ENCODE data around the gene TNFAIP8L1. TPM values are rescaled to one million over a fixed set of nuclear protein-coding genes. Genes with fewer than 3 reads are reported as not detected.
A peak's percentile ranks its signal among the peaks of the same experiment; 100 is the strongest.

The TNFAIP8L1 gene
- total RNA-seq, 1 experiment from 2014 or later = 22.2 TPM

- TF ChIP-seq ZFX (IDR thresholded peaks at IDR 0.05) (peak; percentile 40; the same call in 1 of the 2 replicates), JUND (IDR thresholded peaks at IDR 0.05) (no peak)
- no peaks in the 10 kb centered on the region for H3K27me3 ChIP-seq (ENCODE audit: insufficient read depth, low read length)
- peaks cover 32 to 62% of the 10 kb centered on the region in 2 experiments for H3K4me1 ChIP-seq (ENCODE audit: control insufficient read depth in 1 of 2, insufficient read depth in 2 of 2, low read length in 2 of 2)
- peak overlapping the region; percentile 81; the same call in 1 of the 2 replicates for H3K4me2 ChIP-seq (ENCODE audit: low read length)
- H3K9ac ChIP-seq (ENCODE audit: low read length) = peak overlapping the region; percentile 62
- ATAC-seq = no peak
- RAD21 ChIA-PET (ENCODE audit: low non-redundant PET in 1 of 2, low total read pairs in 2 of 2, uncharacterized antibody in 2 of 2, unreplicated experiment in 2 of 2) = no interaction called here
- H3K36me3 ChIP-seq (ENCODE audit: control insufficient read depth in 1 of 2, insufficient read depth in 2 of 2, low read length in 2 of 2) = 0 out of 4 replicates have a peak, but pooled peaks cover 0 to 3% of the 10 kb centered on the region in 2 experiments
- intact Hi-C loops (cut with micrococcal nuclease) = no loop called here
- H3K9me3 ChIP-seq (ENCODE audit: control insufficient read depth in 1 of 2, insufficient read depth in 1 of 2, low read depth in 1 of 2, low read length in 2 of 2) = no peaks in the 10 kb centered on the region
- H3K79me2 ChIP-seq (ENCODE audit: insufficient read depth, low read length) = peaks cover 31% of the 10 kb centered on the region
- no peak overlapping the region for H3K4me3 ChIP-seq (replicated peaks in 1 of 2; ENCODE audit: low read depth in 1 of 2, low read length in 2 of 2)
- no peak overlapping the region for H2AFZ ChIP-seq (ENCODE audit: low read depth, low read length, poor library complexity, severe bottlenecking)
- no peaks in the 10 kb centered on the region for H4K20me1 ChIP-seq (ENCODE audit: insufficient read depth)
- CTCF ChIA-PET = interaction anchor here (0.7 to 3.3 kb wide), 3 partner anchors 41 to 171 kb away, joined by 3 to 29 read pairs (median 3); no protein-coding TSS in a partner anchor
- POLR2A ChIA-PET = interaction anchor here (1.2 to 1.8 kb wide), 2 partner anchors 61 to 103 kb away, joined by 3 to 4 read pairs; partner anchors contain the start of gene PLIN5
- peak overlapping the region; percentile 62 for H3K27ac ChIP-seq (ENCODE audit: low read depth, low read length)
- DNase-seq (ENCODE audit: low read depth, low spot score) = no peak
- no TSS peak for BruUV-seq (replicated peaks)
- H3K9me2 ChIP-seq (ENCODE audit: insufficient read depth) = no peaks in the 10 kb centered on the region
Measured at GRCh38 chr19:4638317-4638716, 999 bp upstream of the TNFAIP8L1 start.

- CTCF ChIA-PET = no interaction called here
- Histone ChIP-seq H3K9me2 (ENCODE audit: insufficient read depth) (no peaks in the 10 kb centered on the region), H4K20me1 (ENCODE audit: insufficient read depth) (no peaks in the 10 kb centered on the region), H3K36me3 (ENCODE audit: control insufficient read depth in 1 of 2, insufficient read depth in 2 of 2, low read length in 2 of 2) (0 out of 4 replicates have a peak, but pooled peaks cover 0 to 3% of the 10 kb centered on the region in 2 experiments), H3K4me3 (replicated peaks in 1 of 2; ENCODE audit: low read depth in 1 of 2, low read length in 2 of 2) (peak overlapping the region; percentile 76 to 96), H3K79me2 (ENCODE audit: insufficient read depth, low read length) (peaks cover 33% of the 10 kb centered on the region), H3K4me1 (ENCODE audit: control insufficient read depth in 1 of 2, insufficient read depth in 2 of 2, low read length in 2 of 2) (peaks cover 25 to 51% of the 10 kb centered on the region in 2 experiments), H3K9ac (ENCODE audit: low read length) (peak overlapping the region; percentile 72), H2AFZ (ENCODE audit: low read depth, low read length, poor library complexity, severe bottlenecking) (no peak overlapping the region), H3K27me3 (ENCODE audit: insufficient read depth, low read length) (no peaks in the 10 kb centered on the region), H3K9me3 (ENCODE audit: control insufficient read depth in 1 of 2, insufficient read depth in 1 of 2, low read depth in 1 of 2, low read length in 2 of 2) (no peaks in the 10 kb centered on the region), H3K4me2 (ENCODE audit: low read length) (peak overlapping the region; percentile 90), H3K27ac (ENCODE audit: low read depth, low read length) (peak overlapping the region; percentile 82)
- TF ChIP-seq ZFX (IDR thresholded peaks at IDR 0.05) (peak; percentile 55; the same call in 1 of the 2 replicates), EZH2phosphoT487 (IDR thresholded peaks at IDR 0.05; ENCODE audit: borderline replicate concordance) (no peak), CBX3 (IDR thresholded peaks at IDR 0.05; ENCODE audit: low read depth) (no peak)
- POLR2A ChIA-PET = no interaction called here
- ATAC-seq = peak; percentile 21
- DNase-seq (ENCODE audit: low read depth, low spot score) = no peak
- RAD21 ChIA-PET (ENCODE audit: low non-redundant PET in 1 of 2, low total read pairs in 2 of 2, uncharacterized antibody in 2 of 2, unreplicated experiment in 2 of 2) = interaction anchor here in 1 of 2 experiments (0.6 kb wide), 1 partner anchor 50 kb away, joined by 13 read pairs; no protein-coding TSS in a partner anchor
- BruUV-seq (replicated peaks) = TSS peak; percentile 63
- intact Hi-C loops (cut with micrococcal nuclease) = no loop called here
Measured at GRCh38 chr19:4639531-4640246, 373 bp downstream of the TNFAIP8L1 start.

Data from HCT116 (cell line).